Measurements from ENCODE around the gene TRUB1. TPM values are rescaled to one million over a fixed set of nuclear protein-coding genes. Genes with fewer than 3 reads are reported as not detected.

TRUB1 gene
- total RNA-seq, 2 experiments from 2014 or later, result 18.7 to 25.1 TPM

- no peak overlapping the region for H2AFZ ChIP-seq (ENCODE audit: low read length)
- POLR2A ChIA-PET, result no interaction called here
- no peak overlapping the region for H3K4me3 ChIP-seq (ENCODE audit: low read depth, low read length, poor library complexity, severe bottlenecking)
- no peaks in the 10 kb centered on the region for H3K9me3 ChIP-seq (ENCODE audit: low read length)
- H3K4me1 ChIP-seq (ENCODE audit: insufficient read depth, low read length, poor library complexity, severe bottlenecking), result no peaks in the 10 kb centered on the region
- H3K4me2 ChIP-seq (ENCODE audit: low read length), result no peak overlapping the region
- H3K79me2 ChIP-seq (ENCODE audit: insufficient read depth, low read depth, low read length), result no peaks in the 10 kb centered on the region
- H4K20me1 ChIP-seq (ENCODE audit: insufficient read depth, low read length), result no peaks in the 10 kb centered on the region
- TF ChIP-seq, protein P1, sequence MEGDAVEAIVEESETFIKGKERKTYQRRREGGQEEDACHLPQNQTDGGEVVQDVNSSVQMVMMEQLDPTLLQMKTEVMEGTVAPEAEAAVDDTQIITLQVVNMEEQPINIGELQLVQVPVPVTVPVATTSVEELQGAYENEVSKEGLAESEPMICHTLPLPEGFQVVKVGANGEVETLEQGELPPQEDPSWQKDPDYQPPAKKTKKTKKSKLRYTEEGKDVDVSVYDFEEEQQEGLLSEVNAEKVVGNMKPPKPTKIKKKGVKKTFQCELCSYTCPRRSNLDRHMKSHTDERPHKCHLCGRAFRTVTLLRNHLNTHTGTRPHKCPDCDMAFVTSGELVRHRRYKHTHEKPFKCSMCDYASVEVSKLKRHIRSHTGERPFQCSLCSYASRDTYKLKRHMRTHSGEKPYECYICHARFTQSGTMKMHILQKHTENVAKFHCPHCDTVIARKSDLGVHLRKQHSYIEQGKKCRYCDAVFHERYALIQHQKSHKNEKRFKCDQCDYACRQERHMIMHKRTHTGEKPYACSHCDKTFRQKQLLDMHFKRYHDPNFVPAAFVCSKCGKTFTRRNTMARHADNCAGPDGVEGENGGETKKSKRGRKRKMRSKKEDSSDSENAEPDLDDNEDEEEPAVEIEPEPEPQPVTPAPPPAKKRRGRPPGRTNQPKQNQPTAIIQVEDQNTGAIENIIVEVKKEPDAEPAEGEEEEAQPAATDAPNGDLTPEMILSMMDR (conservative IDR thresholded peaks at IDR 0.05; ENCODE audit: low read length), result no peak
- TF ChIP-seq EZH2phosphoT487 (IDR thresholded peaks at IDR 0.05; ENCODE audit: borderline replicate concordance, low read depth, low read length), result no peak
- no peak overlapping the region for H3K27ac ChIP-seq (ENCODE audit: low read depth, low read length, poor library complexity, severe bottlenecking)
- CTCF ChIA-PET (ENCODE audit: unreplicated experiment), result no interaction called here
- H3K36me3 ChIP-seq (ENCODE audit: insufficient read depth, low read length), result no peaks in the 10 kb centered on the region
- no TSS peak for BruUV-seq (replicated peaks)
- DNase-seq (ENCODE audit: low spot score), result no peak
- intact Hi-C loops (cut with micrococcal nuclease; ENCODE audit: unreplicated experiment), result no loop called here
- no peaks in the 10 kb centered on the region for H3K9me2 ChIP-seq (ENCODE audit: insufficient read depth, low read length)
Measured at GRCh38 chr10:114931072-114931679, 6.8 kb upstream of the TRUB1 start.

DNA sequence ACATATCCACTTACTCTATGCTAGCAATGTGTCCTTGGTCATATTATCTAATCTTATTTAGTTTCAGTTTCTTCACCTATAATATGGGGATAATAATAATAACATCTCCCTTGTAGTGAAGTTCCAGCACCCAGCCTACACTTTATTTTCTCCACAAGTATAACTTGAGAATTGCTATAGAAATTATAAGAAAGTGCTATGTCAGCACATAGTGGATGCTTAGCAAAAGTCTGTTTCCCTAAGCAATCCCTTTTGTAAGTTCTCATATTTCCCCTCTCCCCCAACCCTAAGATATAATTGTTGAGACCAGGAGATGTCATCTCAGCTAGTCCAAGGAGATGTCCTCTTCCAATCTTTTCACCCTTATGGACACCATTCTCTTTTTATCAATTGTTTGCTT is 5.8 kb upstream of the TRUB1 start:
- no peak for DNase-seq (ENCODE audit: low spot score)
- intact Hi-C loops (cut with micrococcal nuclease; ENCODE audit: unreplicated experiment), result no loop called here
- H2AFZ ChIP-seq (ENCODE audit: low read length), result no peak overlapping the region
- BruUV-seq (replicated peaks), result no TSS peak
- H3K9me2 ChIP-seq (ENCODE audit: insufficient read depth, low read length), result no peaks in the 10 kb centered on the region
- no peak for TF ChIP-seq EZH2phosphoT487 (IDR thresholded peaks at IDR 0.05; ENCODE audit: borderline replicate concordance, low read depth, low read length)
- TF ChIP-seq, protein P1 (conservative IDR thresholded peaks at IDR 0.05; ENCODE audit: low read length), result no peak
- no peak overlapping the region for H3K4me3 ChIP-seq (ENCODE audit: low read depth, low read length, poor library complexity, severe bottlenecking)
- H3K27ac ChIP-seq (ENCODE audit: low read depth, low read length, poor library complexity, severe bottlenecking), result no peak overlapping the region
- POLR2A ChIA-PET, result interaction anchor here (0.7 to 1.9 kb wide), 2 partner anchors 17 to 592 kb away, joined by 4 to 7 read pairs; no protein-coding TSS in a partner anchor
- no peaks in the 10 kb centered on the region for H3K4me1 ChIP-seq (ENCODE audit: insufficient read depth, low read length, poor library complexity, severe bottlenecking)
- no peaks in the 10 kb centered on the region for H3K9me3 ChIP-seq (ENCODE audit: low read length)
- H3K36me3 ChIP-seq (ENCODE audit: insufficient read depth, low read length), result no peaks in the 10 kb centered on the region
- no peaks in the 10 kb centered on the region for H4K20me1 ChIP-seq (ENCODE audit: insufficient read depth, low read length)
- H3K4me2 ChIP-seq (ENCODE audit: low read length), result no peak overlapping the region
- CTCF ChIA-PET (ENCODE audit: unreplicated experiment), result no interaction called here
- H3K79me2 ChIP-seq (ENCODE audit: insufficient read depth, low read depth, low read length), result no peaks in the 10 kb centered on the region

GRCh38 chr10:114932945-114933344 is 5.0 kb upstream of the TRUB1 start:
- no peak overlapping the region for H2AFZ ChIP-seq (ENCODE audit: low read length)
- no TSS peak for BruUV-seq (replicated peaks)
- no peaks in the 10 kb centered on the region for H3K4me1 ChIP-seq (ENCODE audit: insufficient read depth, low read length, poor library complexity, severe bottlenecking)
- no peaks in the 10 kb centered on the region for H3K79me2 ChIP-seq (ENCODE audit: insufficient read depth, low read depth, low read length)
- no peak overlapping the region for H3K4me3 ChIP-seq (ENCODE audit: low read depth, low read length, poor library complexity, severe bottlenecking)
- no peaks in the 10 kb centered on the region for H4K20me1 ChIP-seq (ENCODE audit: insufficient read depth, low read length)
- no peak for DNase-seq (ENCODE audit: low spot score)
- TF ChIP-seq, protein P1 (conservative IDR thresholded peaks at IDR 0.05; ENCODE audit: low read length), result no peak
- no peak for TF ChIP-seq EZH2phosphoT487 (IDR thresholded peaks at IDR 0.05; ENCODE audit: borderline replicate concordance, low read depth, low read length)
- ChIA-PET CTCF (ENCODE audit: unreplicated experiment) (no interaction called here), POLR2A (interaction anchor here (1.9 kb wide), 1 partner anchor 18 kb away, joined by 7 read pairs; no protein-coding TSS in a partner anchor)
- no peaks in the 10 kb centered on the region for H3K36me3 ChIP-seq (ENCODE audit: insufficient read depth, low read length)
- H3K9me2 ChIP-seq (ENCODE audit: insufficient read depth, low read length), result no peaks in the 10 kb centered on the region
- no peak overlapping the region for H3K27ac ChIP-seq (ENCODE audit: low read depth, low read length, poor library complexity, severe bottlenecking)
- no peak overlapping the region for H3K4me2 ChIP-seq (ENCODE audit: low read length)
- intact Hi-C loops (cut with micrococcal nuclease; ENCODE audit: unreplicated experiment), result no loop called here
- no peaks in the 10 kb centered on the region for H3K9me3 ChIP-seq (ENCODE audit: low read length)

All from OCI-LY7 (cell line).